ENCODE measurements around the gene MED31. TPM values are rescaled to one million over a fixed set of nuclear protein-coding genes. Genes with fewer than 3 reads are reported as not detected.
"Not testable (repeated sequence)": the region's sequence is repeated elsewhere in the genome, so short reads cannot be mapped to it uniquely, and the experiment has no call there.

Gene MED31
- total and polyA plus RNA-seq, 2 experiments from 2014 or later = 13.8 to 44.2 TPM

GRCh38 chr17:6655732-6656361 lies 4.4 kb upstream of the MED31 start:
- peak overlapping the region; percentile 79 for H3K4me2 ChIP-seq
- not testable (repeated sequence) for H3K9me3 ChIP-seq (ENCODE audit: low read depth); H3K4me3 ChIP-seq; H2AFZ ChIP-seq; H3K36me3 ChIP-seq (replicated peaks; ENCODE audit: insufficient read depth, low read depth); H3K9me2 ChIP-seq (replicated peaks; ENCODE audit: insufficient read depth); H3K27ac ChIP-seq; DNase-seq (ENCODE audit: low spot score); H4K20me1 ChIP-seq (ENCODE audit: insufficient read depth, poor library complexity, severe bottlenecking)
- 4% methylated on average over 16 of the region's 41 CpGs for WGBS (ENCODE audit: low lambda C conversion rate, missing lambda C conversion rate)
- peaks cover 28% of the 10 kb centered on the region for H3K4me1 ChIP-seq (ENCODE audit: insufficient read depth)
- peaks cover 17% of the 10 kb centered on the region for H3K27me3 ChIP-seq
- H3K79me2 ChIP-seq = peaks cover 13% of the 10 kb centered on the region
- peak; percentile 43 for TF ChIP-seq EZH2 (IDR thresholded peaks at IDR 0.05; ENCODE audit: borderline replicate concordance)

GRCh38 chr17:6654841-6655731 lies 3.7 kb upstream of the MED31 start:
- no peak overlapping the region for H2AFZ ChIP-seq
- no peaks in the 10 kb centered on the region for H3K9me2 ChIP-seq (replicated peaks; ENCODE audit: insufficient read depth)
- H3K79me2 ChIP-seq = peaks cover 20% of the 10 kb centered on the region
- peak overlapping the region; percentile 79 for H3K4me2 ChIP-seq
- H3K4me3 ChIP-seq = no peak overlapping the region
- peak; percentile 44 for DNase-seq (ENCODE audit: low spot score)
- no peaks in the 10 kb centered on the region for H3K9me3 ChIP-seq (ENCODE audit: low read depth)
- TF ChIP-seq EZH2 (IDR thresholded peaks at IDR 0.05; ENCODE audit: borderline replicate concordance) = peak; percentile 79
- no peak for TF ChIP-seq EZH2phosphoT487 (IDR thresholded peaks at IDR 0.05; ENCODE audit: low read depth, severe bottlenecking, unreplicated experiment)
- TF ChIP-seq CTCF (IDR thresholded peaks at IDR 0.05; ENCODE audit: poor library complexity) = no peak
- H3K4me1 ChIP-seq (ENCODE audit: insufficient read depth) = peaks cover 32% of the 10 kb centered on the region
- H3K36me3 ChIP-seq (replicated peaks; ENCODE audit: insufficient read depth, low read depth) = no peaks in the 10 kb centered on the region
- H4K20me1 ChIP-seq (ENCODE audit: insufficient read depth, poor library complexity, severe bottlenecking) = peaks cover 4% of the 10 kb centered on the region
- H3K27ac ChIP-seq = no peak overlapping the region
- 12% methylated on average over 46 of the region's 46 CpGs for WGBS (ENCODE audit: low lambda C conversion rate, missing lambda C conversion rate)
- H3K27me3 ChIP-seq = peaks cover 17% of the 10 kb centered on the region

GRCh38 chr17:6651919-6652452 lies 581 bp upstream of the MED31 start:
- H3K36me3 ChIP-seq (replicated peaks; ENCODE audit: insufficient read depth, low read depth) = no peaks in the 10 kb centered on the region
- peaks cover 34% of the 10 kb centered on the region for H3K4me1 ChIP-seq (ENCODE audit: insufficient read depth)
- peak overlapping the region; percentile 46 for H3K4me3 ChIP-seq
- no peaks in the 10 kb centered on the region for H3K9me3 ChIP-seq (ENCODE audit: low read depth)
- H4K20me1 ChIP-seq (ENCODE audit: insufficient read depth, poor library complexity, severe bottlenecking) = peaks cover 5% of the 10 kb centered on the region
- H3K27ac ChIP-seq = peak overlapping the region; percentile 55
- H2AFZ ChIP-seq = peak overlapping the region; percentile 84
- H3K4me2 ChIP-seq = peak overlapping the region; percentile 91
- WGBS (ENCODE audit: low lambda C conversion rate, missing lambda C conversion rate) = 74% methylated on average over 32 of the region's 47 CpGs
- H3K27me3 ChIP-seq = peaks cover 17% of the 10 kb centered on the region
- TF ChIP-seq EZH2phosphoT487 (IDR thresholded peaks at IDR 0.05; ENCODE audit: low read depth, severe bottlenecking, unreplicated experiment) = no peak
- TF ChIP-seq EZH2 (IDR thresholded peaks at IDR 0.05; ENCODE audit: borderline replicate concordance) = no peak
- TF ChIP-seq CTCF (IDR thresholded peaks at IDR 0.05; ENCODE audit: poor library complexity) = no peak
- peaks cover 49% of the 10 kb centered on the region for H3K79me2 ChIP-seq
- no peak for DNase-seq (ENCODE audit: low spot score)
- no peaks in the 10 kb centered on the region for H3K9me2 ChIP-seq (replicated peaks; ENCODE audit: insufficient read depth)

DNA sequence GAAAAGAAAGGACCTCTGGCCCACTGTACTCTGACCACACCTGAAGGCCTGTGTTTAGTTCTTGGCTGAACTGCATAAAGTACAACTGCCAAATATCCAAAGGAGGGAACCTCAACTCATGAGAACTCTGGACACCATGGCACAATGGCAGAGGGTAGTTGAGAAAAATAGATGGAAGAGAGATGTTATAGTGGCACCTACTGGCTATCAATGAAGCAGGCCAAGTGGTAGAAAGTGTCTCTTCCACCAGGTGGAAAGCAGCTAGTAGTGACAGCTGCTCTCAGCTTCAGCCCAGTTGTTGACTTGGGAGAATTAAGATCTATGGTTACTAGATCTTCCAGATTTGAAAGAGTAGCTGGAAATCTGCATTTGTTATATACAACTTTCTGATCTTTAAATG lies 3.2 kb downstream of the MED31 start:
- no peak overlapping the region for H2AFZ ChIP-seq
- no peaks in the 10 kb centered on the region for H3K9me2 ChIP-seq (replicated peaks; ENCODE audit: insufficient read depth)
- H3K27me3 ChIP-seq = no peaks in the 10 kb centered on the region
- H3K36me3 ChIP-seq (replicated peaks; ENCODE audit: insufficient read depth, low read depth) = no peaks in the 10 kb centered on the region
- no peak overlapping the region for H3K4me2 ChIP-seq
- H3K4me1 ChIP-seq (ENCODE audit: insufficient read depth) = peaks cover 20% of the 10 kb centered on the region
- H3K9me3 ChIP-seq (ENCODE audit: low read depth) = no peaks in the 10 kb centered on the region
- TF ChIP-seq EZH2phosphoT487 (IDR thresholded peaks at IDR 0.05; ENCODE audit: low read depth, severe bottlenecking, unreplicated experiment) = no peak
- no peak for TF ChIP-seq EZH2 (IDR thresholded peaks at IDR 0.05; ENCODE audit: borderline replicate concordance)
- no peak for TF ChIP-seq CTCF (IDR thresholded peaks at IDR 0.05; ENCODE audit: poor library complexity)
- H4K20me1 ChIP-seq (ENCODE audit: insufficient read depth, poor library complexity, severe bottlenecking) = peaks cover 5% of the 10 kb centered on the region
- no peak overlapping the region for H3K4me3 ChIP-seq
- H3K27ac ChIP-seq = no peak overlapping the region
- DNase-seq (ENCODE audit: low spot score) = no peak
- H3K79me2 ChIP-seq = peaks cover 76% of the 10 kb centered on the region
